Fibroblast of lung (primary cell): ENCODE data around the gene RBL2.

ENCODE experiments used
- EZH2 ChIP-seq: IDR thresholded peaks from 2 replicates; pipeline ENCODE4 v1.5.1; 2012; ENCODE audit warnings: low read length, control low read depth, mild to moderate bottlenecking; ENCODE audit errors: missing control alignments
- TF ChIP-seq, protein P1 (sequence below), 2 donors: IDR thresholded peaks in 1 of 2; conservative IDR thresholded peaks in 1 of 2; 1 replicate in 1 of 2; 2 replicates in 1 of 2; pipeline ENCODE4 v1.5.1; 2011 to 2012; ENCODE audit warnings: low read length in 2 of 2, control low read depth in 1 of 2, inconsistent platforms in 1 of 2, low read depth in 1 of 2, mild to moderate bottlenecking in 1 of 2

DNA sequence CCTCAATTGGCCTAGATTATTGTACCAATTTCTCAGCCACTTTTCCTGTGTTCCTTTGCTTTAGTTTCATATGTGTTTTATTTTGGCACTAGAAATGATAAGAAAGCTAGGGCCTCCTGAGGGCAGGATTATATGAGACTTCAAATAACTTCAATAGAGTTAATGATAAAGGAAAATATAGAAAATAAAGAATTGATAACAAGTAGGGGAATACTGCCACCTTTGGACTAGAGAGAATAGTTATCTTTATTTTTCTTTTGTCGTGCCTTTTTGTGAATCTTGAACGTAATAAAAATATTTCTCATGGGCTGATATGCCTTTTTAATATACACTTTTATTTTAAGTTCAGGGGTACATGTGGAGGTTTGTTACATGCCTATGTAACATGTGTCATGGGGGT, 29.3 kb upstream of the RBL2 start:
- TF ChIP-seq, protein P1, sequence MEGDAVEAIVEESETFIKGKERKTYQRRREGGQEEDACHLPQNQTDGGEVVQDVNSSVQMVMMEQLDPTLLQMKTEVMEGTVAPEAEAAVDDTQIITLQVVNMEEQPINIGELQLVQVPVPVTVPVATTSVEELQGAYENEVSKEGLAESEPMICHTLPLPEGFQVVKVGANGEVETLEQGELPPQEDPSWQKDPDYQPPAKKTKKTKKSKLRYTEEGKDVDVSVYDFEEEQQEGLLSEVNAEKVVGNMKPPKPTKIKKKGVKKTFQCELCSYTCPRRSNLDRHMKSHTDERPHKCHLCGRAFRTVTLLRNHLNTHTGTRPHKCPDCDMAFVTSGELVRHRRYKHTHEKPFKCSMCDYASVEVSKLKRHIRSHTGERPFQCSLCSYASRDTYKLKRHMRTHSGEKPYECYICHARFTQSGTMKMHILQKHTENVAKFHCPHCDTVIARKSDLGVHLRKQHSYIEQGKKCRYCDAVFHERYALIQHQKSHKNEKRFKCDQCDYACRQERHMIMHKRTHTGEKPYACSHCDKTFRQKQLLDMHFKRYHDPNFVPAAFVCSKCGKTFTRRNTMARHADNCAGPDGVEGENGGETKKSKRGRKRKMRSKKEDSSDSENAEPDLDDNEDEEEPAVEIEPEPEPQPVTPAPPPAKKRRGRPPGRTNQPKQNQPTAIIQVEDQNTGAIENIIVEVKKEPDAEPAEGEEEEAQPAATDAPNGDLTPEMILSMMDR (conservative IDR thresholded peaks at IDR 0.05 in 1 of 2, IDR thresholded peaks at IDR 0.05 in 1 of 2; ENCODE audit: low read depth in 1 of 2, low read length in 2 of 2), result no peak
- TF ChIP-seq EZH2, result no peak
